PC-9 (cell line): ENCODE measurements around the gene SLC35E2B. TPM values are rescaled to one million over a fixed set of nuclear protein-coding genes. Genes with fewer than 3 reads are reported as not detected.

Experiments used
- BruUV-seq: library from RNA; stranded (reverse); fragments of 400-500 nt; replicated peaks from 2 replicates; lab custom pipeline; 2021; lab: Mats Ljungman, UMichigan
- CTCF ChIA-PET: fragments of 300-600 bp; sonication (Branson Sonifier 250); formaldehyde crosslinking; loops from one replicate; lab custom pipeline; 2022; ENCODE audit warnings: antibody characterized with exemption; lab: Charles Lee
- POLR2A ChIA-PET: fragments of 300-600 bp; sonication (Branson Sonifier 250); formaldehyde crosslinking; loops from one replicate; lab custom pipeline; 2022; ENCODE audit warnings: antibody characterized with exemption; ENCODE audit not compliant: unreplicated experiment; lab: Charles Lee
- DNase-seq, 2 experiments: peaks; one replicate each; pipeline versions ENCODE4 v3.0.0 to v3.0.0-alpha.2; 2015 to 2022; ENCODE audit warnings: mixed read lengths in 1 of 2
- H2AFZ ChIP-seq: fragments of 200-600 bp; sonication (generic); 2 replicates; pipeline ENCODE4 v1.8.1; 2017; ENCODE audit warnings: antibody characterized with exemption
- H3F3A ChIP-seq: fragments of 200-600 bp; sonication (generic); 2 replicates; pipeline ENCODE4 v1.8.1; 2017; ENCODE audit warnings: antibody characterized with exemption, mild to moderate bottlenecking, low read depth; ENCODE audit not compliant: insufficient read depth
- H3K27ac ChIP-seq: fragments of 200-600 bp; sonication (generic); 2 replicates; pipeline ENCODE4 v1.6.1; 2016; ENCODE audit warnings: mixed run types
- H3K27me3 ChIP-seq: fragments of 200-600 bp; sonication (generic); 2 replicates; pipeline ENCODE4 v1.6.1; 2016; ENCODE audit warnings: low read depth, mixed run types; ENCODE audit not compliant: insufficient read depth
- H3K36me3 ChIP-seq: fragments of 200-600 bp; sonication (generic); 2 replicates; pipeline ENCODE4 v1.6.1; 2016; ENCODE audit warnings: low read depth, mixed run types
- H3K4me1 ChIP-seq: fragments of 200-600 bp; sonication (generic); replicated peaks from 2 replicates; pipeline ENCODE4 v1.6.1; 2016; ENCODE audit warnings: mixed run types; ENCODE audit not compliant: insufficient read depth
- H3K4me2 ChIP-seq: fragments of 200-600 bp; sonication (generic); 2 replicates; pipeline ENCODE4 v1.6.1; 2017; ENCODE audit warnings: mixed run types
- H3K4me3 ChIP-seq: fragments of 200-600 bp; sonication (generic); 2 replicates; pipeline ENCODE4 v1.6.1; 2016; ENCODE audit warnings: mixed run types
- H3K79me2 ChIP-seq: fragments of 200-600 bp; sonication (generic); 2 replicates; pipeline ENCODE4 v1.6.1; 2017; ENCODE audit warnings: low read depth, mixed run types
- H3K9me2 ChIP-seq: fragments of 200-600 bp; sonication (generic); 2 replicates; pipeline ENCODE4 v1.8.1; 2017; ENCODE audit warnings: mild to moderate bottlenecking; ENCODE audit not compliant: insufficient read depth
- H3K9me3 ChIP-seq: fragments of 200-600 bp; sonication (generic); 2 replicates; pipeline ENCODE4 v1.8.1; 2016; ENCODE audit warnings: low read depth; ENCODE audit not compliant: insufficient read depth
- H4K20me1 ChIP-seq: fragments of 200-600 bp; sonication (generic); 2 replicates; pipeline ENCODE4 v1.8.1; 2017; ENCODE audit not compliant: insufficient read depth
- EZH2 ChIP-seq: fragments of 200-600 bp; sonication (generic); IDR thresholded peaks from 2 replicates; pipeline ENCODE4 v1.8.0; 2017; ENCODE audit warnings: antibody characterized with exemption, low read depth
- intact Hi-C: fragments of 100-400 bp; cut with micrococcal nuclease; formaldehyde crosslinking; loops from one replicate; pipeline ENCODE4 v1.10.0; 2022; ENCODE audit not compliant: unreplicated experiment
- total RNA-seq: library from RNA; stranded (reverse); gene quantifications from 2 replicates; pipeline ENCODE4 v1.2.3, GENCODE V29; 2021
- TF ChIP-seq, protein P1 (sequence below): fragments of 200-600 bp; sonication (generic); conservative IDR thresholded peaks from 2 replicates; pipeline ENCODE4 v1.6.1; 2017; ENCODE audit warnings: mixed run types, antibody characterized with exemption, mild to moderate bottlenecking, moderate library complexity

Gene SLC35E2B
- total RNA-seq, 1 experiment from 2014 or later: 55.4 TPM

DNA sequence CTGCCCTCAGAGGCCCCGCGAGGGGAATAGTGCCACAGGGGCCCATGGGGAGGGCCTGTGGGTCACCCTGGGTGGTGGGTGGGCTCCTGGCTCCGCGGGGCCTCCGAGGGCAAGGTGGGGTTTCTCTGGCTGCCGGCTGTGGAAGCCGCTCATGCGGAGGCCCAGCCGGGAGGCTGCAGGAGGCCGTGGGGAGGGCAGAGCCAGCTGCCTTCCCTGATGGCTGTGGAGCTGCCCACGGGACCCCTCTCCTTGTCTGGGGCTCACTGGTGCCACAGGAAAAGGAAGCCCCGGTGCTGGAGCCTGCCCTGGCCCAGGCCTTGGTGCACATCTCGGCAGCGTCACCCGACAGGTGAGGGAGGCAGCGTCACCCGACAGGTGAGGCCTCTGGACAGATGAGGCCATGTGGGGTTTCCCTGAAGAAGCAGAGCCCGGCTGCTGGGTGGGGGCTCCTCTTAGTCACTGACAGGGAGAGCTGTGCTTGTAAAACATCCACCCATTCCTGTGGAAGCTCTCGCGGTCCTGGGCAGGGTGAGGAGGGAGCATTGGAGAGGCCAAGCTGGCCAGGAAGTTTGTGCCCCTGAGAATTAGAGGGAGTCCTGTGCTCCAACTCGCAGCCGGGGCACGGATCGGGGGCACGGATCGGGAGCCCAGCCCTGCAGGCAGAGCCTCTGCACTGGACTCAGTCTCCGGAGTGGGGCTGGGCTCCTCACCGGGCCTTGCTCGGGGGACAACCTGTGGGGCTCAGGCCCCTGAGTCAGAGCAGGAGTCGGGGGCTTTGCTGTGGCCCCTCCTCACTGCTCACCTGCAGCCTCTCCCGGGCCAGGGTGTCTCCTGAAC lies 71.2 kb downstream of the SLC35E2B start:
- H3K4me3 ChIP-seq: no peak overlapping the region
- H3F3A ChIP-seq: peaks cover 4% of the 10 kb centered on the region; the same call in 1 of the 2 replicates
- CTCF ChIA-PET: interaction anchor here (0.6 kb wide), 1 partner anchor 155 kb away, joined by 3 read pairs; no protein-coding TSS in a partner anchor
- H3K9me2 ChIP-seq: no peaks in the 10 kb centered on the region
- H3K4me2 ChIP-seq: no peak overlapping the region
- no peak overlapping the region for H3K27ac ChIP-seq
- no peak for DNase-seq
- no peaks in the 10 kb centered on the region for H3K9me3 ChIP-seq
- peaks cover 8% of the 10 kb centered on the region for H3K4me1 ChIP-seq
- intact Hi-C loops: no loop called here
- no TSS peak for BruUV-seq
- no peaks in the 10 kb centered on the region for H3K27me3 ChIP-seq
- no peaks in the 10 kb centered on the region for H3K36me3 ChIP-seq
- POLR2A ChIA-PET: no interaction called here
- TF ChIP-seq, protein P1, sequence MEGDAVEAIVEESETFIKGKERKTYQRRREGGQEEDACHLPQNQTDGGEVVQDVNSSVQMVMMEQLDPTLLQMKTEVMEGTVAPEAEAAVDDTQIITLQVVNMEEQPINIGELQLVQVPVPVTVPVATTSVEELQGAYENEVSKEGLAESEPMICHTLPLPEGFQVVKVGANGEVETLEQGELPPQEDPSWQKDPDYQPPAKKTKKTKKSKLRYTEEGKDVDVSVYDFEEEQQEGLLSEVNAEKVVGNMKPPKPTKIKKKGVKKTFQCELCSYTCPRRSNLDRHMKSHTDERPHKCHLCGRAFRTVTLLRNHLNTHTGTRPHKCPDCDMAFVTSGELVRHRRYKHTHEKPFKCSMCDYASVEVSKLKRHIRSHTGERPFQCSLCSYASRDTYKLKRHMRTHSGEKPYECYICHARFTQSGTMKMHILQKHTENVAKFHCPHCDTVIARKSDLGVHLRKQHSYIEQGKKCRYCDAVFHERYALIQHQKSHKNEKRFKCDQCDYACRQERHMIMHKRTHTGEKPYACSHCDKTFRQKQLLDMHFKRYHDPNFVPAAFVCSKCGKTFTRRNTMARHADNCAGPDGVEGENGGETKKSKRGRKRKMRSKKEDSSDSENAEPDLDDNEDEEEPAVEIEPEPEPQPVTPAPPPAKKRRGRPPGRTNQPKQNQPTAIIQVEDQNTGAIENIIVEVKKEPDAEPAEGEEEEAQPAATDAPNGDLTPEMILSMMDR: no peak
- TF ChIP-seq EZH2: no peak
- H4K20me1 ChIP-seq: no peaks in the 10 kb centered on the region
- H2AFZ ChIP-seq: no peak overlapping the region
- H3K79me2 ChIP-seq: peaks cover 7% of the 10 kb centered on the region

- peaks cover 9% of the 10 kb centered on the region for H3K79me2 ChIP-seq
- TF ChIP-seq, protein P1: no peak
- TF ChIP-seq EZH2: no peak
- no peak overlapping the region for H3K4me3 ChIP-seq
- H2AFZ ChIP-seq: no peak overlapping the region
- ChIA-PET POLR2A (no interaction called here), CTCF (interaction anchor here (0.6 kb wide), 2 partner anchors 156 to 291 kb away, joined by 3 read pairs; no protein-coding TSS in a partner anchor)
- H3K9me3 ChIP-seq: no peaks in the 10 kb centered on the region
- H3K9me2 ChIP-seq: no peaks in the 10 kb centered on the region
- H4K20me1 ChIP-seq: no peaks in the 10 kb centered on the region
- no peaks in the 10 kb centered on the region for H3K27me3 ChIP-seq
- peaks cover 4% of the 10 kb centered on the region; the same call in 1 of the 2 replicates for H3F3A ChIP-seq
- no peaks in the 10 kb centered on the region for H3K36me3 ChIP-seq
- no peak overlapping the region for H3K4me2 ChIP-seq
- intact Hi-C loops: no loop called here
- H3K27ac ChIP-seq: no peak overlapping the region
- no peak for DNase-seq
- BruUV-seq: no TSS peak
- peaks cover 8% of the 10 kb centered on the region for H3K4me1 ChIP-seq
Measured at GRCh38 chr1:1620433-1621139, 72.0 kb downstream of the SLC35E2B start.

DNA sequence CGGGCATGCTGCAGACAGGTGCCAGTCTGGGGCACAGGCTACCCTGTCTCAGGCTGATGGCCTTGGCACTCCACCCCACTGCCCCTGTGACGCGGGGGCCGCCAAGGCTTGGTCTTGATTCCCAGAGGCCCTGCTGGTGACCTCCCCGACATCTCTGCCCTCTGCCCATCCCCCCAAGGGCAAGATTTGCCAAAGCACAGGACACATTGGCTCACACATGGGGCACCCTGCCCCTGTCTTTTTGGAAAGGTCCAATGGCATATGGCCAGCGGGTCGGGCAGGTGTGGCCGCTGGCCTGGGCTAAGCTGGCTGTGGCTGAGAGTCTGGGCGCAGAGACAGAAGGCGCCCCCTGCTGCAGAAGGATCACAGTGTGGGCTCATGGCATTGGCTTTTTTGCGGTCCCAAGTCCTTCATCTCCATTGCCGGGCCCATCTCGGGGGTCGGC lies 72.7 kb downstream of the SLC35E2B start:
- no peak overlapping the region for H3K4me3 ChIP-seq
- no peak overlapping the region for H2AFZ ChIP-seq
- H3K9me3 ChIP-seq: no peaks in the 10 kb centered on the region
- no peaks in the 10 kb centered on the region for H3K36me3 ChIP-seq
- H4K20me1 ChIP-seq: no peaks in the 10 kb centered on the region; the same call in 1 of the 2 replicates
- intact Hi-C loops: no loop called here
- H3K4me2 ChIP-seq: no peak overlapping the region
- no peaks in the 10 kb centered on the region for H3K9me2 ChIP-seq
- H3K27ac ChIP-seq: no peak overlapping the region
- H3K79me2 ChIP-seq: peaks cover 10% of the 10 kb centered on the region
- BruUV-seq: no TSS peak
- ChIA-PET CTCF (interaction anchor here (0.6 kb wide), 1 partner anchor 291 kb away, joined by 3 read pairs; no protein-coding TSS in a partner anchor), POLR2A (no interaction called here)
- H3K27me3 ChIP-seq: no peaks in the 10 kb centered on the region
- H3K4me1 ChIP-seq: peaks cover 8% of the 10 kb centered on the region
- no peak for DNase-seq
- TF ChIP-seq EZH2: no peak
- TF ChIP-seq, protein P1: 0 out of 2 replicates have a peak, but pooled peaks have one; percentile 25
- H3F3A ChIP-seq: peaks cover 8% of the 10 kb centered on the region; the same call in 1 of the 2 replicates
